Adrenal gland (tissue), 12 donors: ENCODE measurements around the gene HSPA12A. TPM values are rescaled to one million over a fixed set of nuclear protein-coding genes. Genes with fewer than 3 reads are reported as not detected.

Experiments used
- DNase-seq, 7 donors: peaks; one replicate each; pipeline ENCODE4 v3.0.0-alpha.2; 2019 to 2020
- H3K27ac ChIP-seq, 5 donors: fragments of 200-600 bp; sonication (generic) in 4 of 5; 1 replicate in 3 of 5; 2 replicates in 2 of 5; pipeline versions ENCODE4 v1.5.1 to v1.8.0; 2016 to 2020; ENCODE audit warnings: mild to moderate bottlenecking in 1 of 5
- H3K27me3 ChIP-seq: fragments of 200-600 bp; 2 replicates; pipeline ENCODE4 v1.8.0; 2021
- H3K36me3 ChIP-seq, 2 donors: fragments of 200-600 bp; replicated peaks in 1 of 2; 1 replicate in 1 of 2; 2 replicates in 1 of 2; pipeline versions ENCODE4 v1.5.1 to v1.8.0; 2018 to 2022
- H3K4me1 ChIP-seq, 2 donors: fragments of 200-600 bp; replicated peaks in 1 of 2; 1 replicate in 1 of 2; 2 replicates in 1 of 2; pipeline versions ENCODE4 v1.5.1 to v1.8.0; 2018 to 2021
- H3K4me3 ChIP-seq, 4 donors: fragments of 200-600 bp; sonication (generic) in 3 of 4; one replicate each; pipeline ENCODE4 v1.5.1; 2016 to 2018
- H3K9me3 ChIP-seq, 3 donors: fragments of 200-600 bp; sonication (generic) in 1 of 3; replicated peaks in 1 of 3; 1 replicate in 2 of 3; 2 replicates in 1 of 3; pipeline versions ENCODE4 v1.5.1 to v1.8.0; 2016 to 2021
- POLR2A ChIP-seq, 2 donors: fragments of 450-650 bp; IDR thresholded peaks; one replicate each; pipeline ENCODE4 v1.6.1; 2017; ENCODE audit warnings: antibody characterized with exemption in 2 of 2, mild to moderate bottlenecking in 2 of 2, moderate library complexity in 1 of 2
- WGBS, 4 donors: extraction: QIAGEN DNeasy Blood & Tissue Kit in 2 of 4; methylation state at CpG; one replicate each; pipeline versions ENCODE4 v1.1.5 to v1.1.7; 2013 to 2017; 5-methylcytosine and 5-hydroxymethylcytosine counted together
- intact Hi-C, 2 donors: fragments of 100-400 bp; cut with DNase I; formaldehyde crosslinking; loops; one replicate each; pipeline versions ENCODE4 v1.14.1 to v1.15.0; 2022 to 2023
- polyA plus RNA-seq, 3 donors: library from polyadenylated mRNA; stranded (reverse); fragments of 200-250 nt in 2 of 3; fragments of 350-450 nt in 1 of 3; fragmentation: Illumina TruSeq in 1 of 3; extraction: RNeasy Lipid Tissue Mini Kit (QIAGEN cat#74804) in 1 of 3; gene quantifications; one replicate each; pipeline ENCODE4 v1.2.3, GENCODE V29; 2013 to 2014
- total RNA-seq, 9 donors: library from RNA; depleted of rRNA in 4 of 9; stranded (reverse); fragments of >200 nt in 4 of 9; fragments of 120-200 nt in 1 of 9; fragmentation: NEBNext Ultra II Directional in 1 of 9; extraction: Animal tissue kit (Norgen Biotek cat#: 25700) in 1 of 9; gene quantifications; one replicate each; pipeline versions ENCODE4 v1.1.0 to v1.2.4, GENCODE V29; 2013 to 2023
- TF ChIP-seq, protein P1 (sequence below), 6 experiments: fragments of 450-650 bp in 4 of 6; fragments of 200-600 bp in 2 of 6; sonication (generic) in 1 of 6; IDR thresholded peaks; 1 replicate in 5 of 6; 2 replicates in 1 of 6; pipeline versions ENCODE4 v1.5.1 to v1.8.0; 2016 to 2021; ENCODE audit warnings: antibody characterized with exemption in 6 of 6, mild to moderate bottlenecking in 2 of 6, moderate library complexity in 1 of 6
- donor health status: healthy with polysubstance abuse.
- donor health status: Bipolar disorder and iron deficiency.
- donor health status: DM: yes; HTN: yes; CAD: no.
- donor health status: DM: no; HTN: no; CAD: no.
- donor health status: DM: no; HTN: no; CAD: no.
- donor health status: DM: yes; HTN: yes; CAD: no.

Gene HSPA12A
- total and polyA plus RNA-seq, 12 donors, result 20.1 to 61.3 (median 46.3) TPM

GRCh38 chr10:116743266-116744064 lies 1.1 kb upstream of the HSPA12A start:
- DNase-seq, result no peak
- H3K4me1 ChIP-seq, result peaks cover 10 to 18% of the 10 kb centered on the region in 2 donors
- no peak for TF ChIP-seq POLR2A (IDR thresholded peaks at IDR 0.05)
- TF ChIP-seq, protein P1, sequence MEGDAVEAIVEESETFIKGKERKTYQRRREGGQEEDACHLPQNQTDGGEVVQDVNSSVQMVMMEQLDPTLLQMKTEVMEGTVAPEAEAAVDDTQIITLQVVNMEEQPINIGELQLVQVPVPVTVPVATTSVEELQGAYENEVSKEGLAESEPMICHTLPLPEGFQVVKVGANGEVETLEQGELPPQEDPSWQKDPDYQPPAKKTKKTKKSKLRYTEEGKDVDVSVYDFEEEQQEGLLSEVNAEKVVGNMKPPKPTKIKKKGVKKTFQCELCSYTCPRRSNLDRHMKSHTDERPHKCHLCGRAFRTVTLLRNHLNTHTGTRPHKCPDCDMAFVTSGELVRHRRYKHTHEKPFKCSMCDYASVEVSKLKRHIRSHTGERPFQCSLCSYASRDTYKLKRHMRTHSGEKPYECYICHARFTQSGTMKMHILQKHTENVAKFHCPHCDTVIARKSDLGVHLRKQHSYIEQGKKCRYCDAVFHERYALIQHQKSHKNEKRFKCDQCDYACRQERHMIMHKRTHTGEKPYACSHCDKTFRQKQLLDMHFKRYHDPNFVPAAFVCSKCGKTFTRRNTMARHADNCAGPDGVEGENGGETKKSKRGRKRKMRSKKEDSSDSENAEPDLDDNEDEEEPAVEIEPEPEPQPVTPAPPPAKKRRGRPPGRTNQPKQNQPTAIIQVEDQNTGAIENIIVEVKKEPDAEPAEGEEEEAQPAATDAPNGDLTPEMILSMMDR (IDR thresholded peaks at IDR 0.05), result peak in 1 of 6 experiments; percentile 0
- no peaks in the 10 kb centered on the region for H3K9me3 ChIP-seq
- H3K4me3 ChIP-seq, result peak overlapping the region in 2 of 4 donors; percentile 49 to 94
- no peaks in the 10 kb centered on the region for H3K27me3 ChIP-seq
- no peaks in the 10 kb centered on the region for H3K36me3 ChIP-seq
- intact Hi-C loops, result no loop called here
- peak overlapping the region in 4 of 5 donors; percentile 92 to 99 (median 98) for H3K27ac ChIP-seq
- 46 to 68% (median 60%) methylated on average over 8 to 24 of the region's 24 CpGs for WGBS, 4 donors

DNA sequence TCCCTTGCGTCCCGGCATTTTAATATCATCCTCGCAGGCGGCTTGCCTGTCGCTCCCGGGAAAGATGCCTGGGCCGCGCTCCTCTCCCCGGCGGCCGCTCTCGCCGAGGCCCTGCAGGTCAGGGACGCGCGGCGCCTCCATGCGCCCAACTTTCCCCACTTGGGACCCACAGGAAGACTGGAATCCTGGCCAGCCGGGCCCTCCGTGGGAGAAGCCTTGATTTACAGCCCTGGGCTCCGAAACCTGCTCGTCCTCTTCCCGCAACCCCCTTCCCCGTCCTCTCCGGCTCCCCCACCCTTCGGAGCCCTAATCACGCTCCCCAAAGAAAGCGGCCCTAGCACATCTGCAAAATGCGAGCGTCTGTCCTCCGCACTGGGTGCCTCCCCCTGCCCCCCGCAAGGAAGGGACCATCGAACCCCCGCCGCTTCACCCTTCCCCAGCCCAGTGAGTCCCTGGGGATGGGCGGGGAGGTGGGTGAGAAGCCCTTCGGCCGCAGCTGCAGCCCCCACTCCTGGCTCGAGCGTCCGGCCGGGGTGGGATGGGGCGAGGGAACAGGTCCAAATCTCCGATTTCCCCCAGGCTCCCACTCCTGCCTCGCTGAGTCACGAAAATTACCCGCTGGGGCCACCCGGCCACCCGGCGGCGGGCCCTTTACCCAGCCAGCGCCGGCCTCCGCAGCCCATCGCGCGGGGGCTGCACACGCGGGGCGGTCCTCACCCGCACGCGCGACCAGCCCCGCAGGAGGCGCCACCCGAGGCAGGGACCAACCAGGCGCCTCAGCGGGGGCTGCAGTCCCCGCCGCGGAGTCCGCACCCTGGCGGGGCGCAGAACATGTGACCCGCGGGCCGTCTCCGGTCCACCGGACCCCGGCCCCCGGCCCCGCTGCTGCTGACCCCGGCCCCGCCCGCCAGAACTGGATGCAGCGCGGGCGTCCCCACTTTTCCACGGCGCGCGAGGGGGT lies 695 bp downstream of the HSPA12A start:
- peak overlapping the region in 3 of 4 donors; percentile 66 to 94 (median 70) for H3K4me3 ChIP-seq
- 0 to 1% (median 0%) methylated on average over 11 to 92 of the region's 93 CpGs for WGBS, 4 donors
- no peaks in the 10 kb centered on the region for H3K9me3 ChIP-seq
- TF ChIP-seq POLR2A (IDR thresholded peaks at IDR 0.05), result no peak
- TF ChIP-seq, protein P1 (IDR thresholded peaks at IDR 0.05), result peak in 2 of 6 experiments; percentile 1 to 7
- H3K27me3 ChIP-seq, result no peaks in the 10 kb centered on the region
- H3K36me3 ChIP-seq, result no peaks in the 10 kb centered on the region
- peaks cover 11 to 25% of the 10 kb centered on the region in 2 donors for H3K4me1 ChIP-seq
- peak; percentile 43 to 63 (median 50) for DNase-seq
- peak overlapping the region in 4 of 5 donors; percentile 72 to 99 (median 98) for H3K27ac ChIP-seq
- intact Hi-C loops, result no loop called here

DNA sequence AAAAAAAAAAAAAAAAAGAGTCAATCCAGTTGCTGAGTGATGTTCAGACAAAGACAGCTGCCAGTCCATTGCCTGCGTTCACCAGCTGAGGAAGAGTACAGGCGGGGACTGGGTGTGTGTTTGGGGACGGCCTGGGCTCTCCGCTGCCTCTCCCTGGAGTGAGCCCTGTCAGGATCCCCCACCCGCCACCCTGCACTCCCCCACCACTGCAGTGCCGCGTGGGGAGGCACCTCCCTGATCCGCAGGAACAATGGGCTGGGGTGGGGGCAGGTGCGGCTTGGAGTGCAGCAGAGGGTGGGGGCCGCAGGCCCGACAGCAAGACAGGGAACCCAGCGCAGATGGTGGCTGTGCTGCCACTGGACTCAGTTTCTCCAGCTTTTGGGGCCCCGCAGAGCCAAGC lies 1.4 kb downstream of the HSPA12A start:
- H3K36me3 ChIP-seq, result no peaks in the 10 kb centered on the region
- DNase-seq, result peak in 1 of 7 donors; percentile 34
- no peaks in the 10 kb centered on the region for H3K9me3 ChIP-seq
- 18 to 48% (median 27%) methylated on average over 4 to 13 of the region's 13 CpGs for WGBS, 4 donors
- peaks cover 11 to 28% of the 10 kb centered on the region in 2 donors for H3K4me1 ChIP-seq
- intact Hi-C loops, result no loop called here
- H3K4me3 ChIP-seq, result peak overlapping the region in 2 of 4 donors; percentile 70 to 94
- no peaks in the 10 kb centered on the region for H3K27me3 ChIP-seq
- peak overlapping the region in 3 of 5 donors; percentile 97 to 99 (median 98) for H3K27ac ChIP-seq
- no peak for TF ChIP-seq POLR2A (IDR thresholded peaks at IDR 0.05)
- TF ChIP-seq, protein P1 (IDR thresholded peaks at IDR 0.05), result no peak

GRCh38 chr10:116738339-116738738 lies 4.0 kb downstream of the HSPA12A start:
- intact Hi-C loops, result no loop called here
- H3K36me3 ChIP-seq, result no peaks in the 10 kb centered on the region
- TF ChIP-seq, protein P1 (IDR thresholded peaks at IDR 0.05), result no peak
- TF ChIP-seq POLR2A (IDR thresholded peaks at IDR 0.05), result no peak
- no peaks in the 10 kb centered on the region for H3K27me3 ChIP-seq
- no peaks in the 10 kb centered on the region for H3K9me3 ChIP-seq
- H3K4me3 ChIP-seq, result no peak overlapping the region
- no peak for DNase-seq
- whole genome bisulfite sequencing, 4 donors, result 85 to 97% (median 93%) methylated on average over 5 of the region's 5 CpGs
- peak overlapping the region in 1 of 5 donors; percentile 29 for H3K27ac ChIP-seq
- H3K4me1 ChIP-seq, result peaks cover 9 to 25% of the 10 kb centered on the region in 2 donors
